Sigmoid colon (tissue), 7 donors: ENCODE measurements around the gene APEH. TPM values are rescaled to one million over a fixed set of nuclear protein-coding genes. Genes with fewer than 3 reads are reported as not detected.

Source experiments
- DNase-seq: peaks from one replicate; pipeline ENCODE4 v3.0.0-alpha.2; 2019
- H3K27ac ChIP-seq, 4 donors: fragments of 200-600 bp; sonication (generic); one replicate each; pipeline ENCODE4 v1.5.1; 2016 to 2019; ENCODE audit warnings: mild to moderate bottlenecking in 1 of 4
- H3K27me3 ChIP-seq, 3 donors: fragments of 200-600 bp; sonication (generic); one replicate each; pipeline ENCODE4 v1.5.1; 2019; ENCODE audit warnings: mild to moderate bottlenecking in 1 of 3
- H3K36me3 ChIP-seq, 4 donors: fragments of 200-600 bp; sonication (generic); one replicate each; pipeline ENCODE4 v1.5.1; 2016 to 2019
- H3K4me1 ChIP-seq, 4 donors: fragments of 200-600 bp; sonication (generic); one replicate each; pipeline ENCODE4 v1.5.1; 2017 to 2019
- H3K4me3 ChIP-seq, 4 donors: fragments of 200-600 bp; sonication (generic); one replicate each; pipeline ENCODE4 v1.5.1; 2017 to 2019; ENCODE audit warnings: mild to moderate bottlenecking in 2 of 4, moderate library complexity in 1 of 4
- H3K9me3 ChIP-seq, 4 donors: fragments of 200-600 bp in 3 of 4; sonication (generic) in 3 of 4; one replicate each; pipeline versions ENCODE4 v1.5.1 to v1.6.1; 2013 to 2019
- EP300 ChIP-seq, 4 donors: sonication (generic); formaldehyde crosslinking; IDR thresholded peaks; one replicate each; pipeline ENCODE4 v1.6.1; 2017; ENCODE audit warnings: antibody characterized with exemption in 4 of 4
- POLR2A ChIP-seq, 2 donors: fragments of 450-650 bp; IDR thresholded peaks; one replicate each; pipeline ENCODE4 v1.6.1; 2016; ENCODE audit warnings: antibody characterized with exemption in 2 of 2, mild to moderate bottlenecking in 2 of 2, moderate library complexity in 2 of 2
- POLR2AphosphoS5 ChIP-seq, 4 donors: sonication (generic); formaldehyde crosslinking; IDR thresholded peaks; one replicate each; pipeline ENCODE4 v1.6.1; 2017; ENCODE audit warnings: antibody characterized with exemption in 4 of 4
- WGBS, 2 donors: extraction: QIAGEN DNeasy Blood & Tissue Kit; methylation state at CpG; one replicate each; pipeline ENCODE4 v1.1.7; 2013; 5-methylcytosine and 5-hydroxymethylcytosine counted together
- intact Hi-C: fragments of 100-400 bp; cut with DNase I; formaldehyde crosslinking; loops from one replicate; pipeline ENCODE4 v1.15.1; 2023
- polyA plus RNA-seq, 3 donors: library from polyadenylated mRNA; stranded (reverse); fragments of 200-250 nt; gene quantifications; one replicate each; pipeline ENCODE4 v1.2.3, GENCODE V29; 2013
- total RNA-seq, 4 donors: library from RNA; depleted of rRNA; stranded (reverse); fragments of >200 nt; gene quantifications; one replicate each; pipeline ENCODE4 v1.1.0, GENCODE V29; 2016
- TF ChIP-seq, protein P1 (sequence below), 4 experiments: fragments of 450-650 bp in 3 of 4; fragments of 200-600 bp in 1 of 4; IDR thresholded peaks; one replicate each; pipeline ENCODE4 v1.5.1; 2016 to 2019; ENCODE audit warnings: antibody characterized with exemption in 4 of 4, mild to moderate bottlenecking in 3 of 4, moderate library complexity in 2 of 4
- donor health status: healthy with polysubstance abuse.
- donor health status: Bipolar disorder and iron deficiency.
- donor health status: healthy.

APEH gene
- total and polyA plus RNA-seq, 7 donors: 49.0 to 102 (median 64.8) TPM

DNA sequence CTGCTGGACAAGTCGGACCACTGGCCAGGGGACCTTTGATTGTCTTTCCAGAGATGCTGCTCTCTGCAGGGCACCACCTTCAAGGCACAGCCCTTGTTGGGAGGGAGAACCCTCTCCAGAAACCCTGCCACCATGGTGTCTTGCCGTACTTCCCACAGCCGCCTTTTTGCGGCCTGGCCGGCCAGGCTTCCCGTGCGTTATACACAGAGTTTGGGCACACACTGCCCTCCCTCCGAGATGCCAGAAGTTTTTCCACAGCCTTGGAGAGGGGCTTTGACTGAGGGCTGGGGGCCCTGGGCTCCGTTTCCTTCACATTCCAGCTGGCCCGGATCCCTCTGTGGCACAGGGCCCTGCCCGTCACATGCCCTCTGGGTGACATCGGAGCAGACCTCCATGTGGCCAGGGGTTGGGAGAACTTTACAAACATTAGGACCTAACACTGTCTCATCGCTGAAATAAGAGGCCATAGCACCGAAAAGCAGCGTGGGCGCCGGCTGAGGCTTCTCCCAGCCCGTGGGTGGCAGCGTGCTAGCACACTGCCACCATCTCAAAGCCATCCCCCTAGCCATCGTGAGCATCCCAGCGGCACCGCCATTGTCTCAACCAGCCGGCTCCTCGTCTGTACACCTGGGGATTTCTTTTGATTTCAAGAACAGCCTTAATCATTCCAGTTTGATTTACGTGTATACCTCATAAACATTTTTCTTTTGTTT, 6.3 kb upstream of the APEH start:
- H3K9me3 ChIP-seq: no peaks in the 10 kb centered on the region
- H3K36me3 ChIP-seq: no peaks in the 10 kb centered on the region
- H3K27ac ChIP-seq: no peak overlapping the region
- no peak overlapping the region for H3K4me3 ChIP-seq
- TF ChIP-seq, protein P1, sequence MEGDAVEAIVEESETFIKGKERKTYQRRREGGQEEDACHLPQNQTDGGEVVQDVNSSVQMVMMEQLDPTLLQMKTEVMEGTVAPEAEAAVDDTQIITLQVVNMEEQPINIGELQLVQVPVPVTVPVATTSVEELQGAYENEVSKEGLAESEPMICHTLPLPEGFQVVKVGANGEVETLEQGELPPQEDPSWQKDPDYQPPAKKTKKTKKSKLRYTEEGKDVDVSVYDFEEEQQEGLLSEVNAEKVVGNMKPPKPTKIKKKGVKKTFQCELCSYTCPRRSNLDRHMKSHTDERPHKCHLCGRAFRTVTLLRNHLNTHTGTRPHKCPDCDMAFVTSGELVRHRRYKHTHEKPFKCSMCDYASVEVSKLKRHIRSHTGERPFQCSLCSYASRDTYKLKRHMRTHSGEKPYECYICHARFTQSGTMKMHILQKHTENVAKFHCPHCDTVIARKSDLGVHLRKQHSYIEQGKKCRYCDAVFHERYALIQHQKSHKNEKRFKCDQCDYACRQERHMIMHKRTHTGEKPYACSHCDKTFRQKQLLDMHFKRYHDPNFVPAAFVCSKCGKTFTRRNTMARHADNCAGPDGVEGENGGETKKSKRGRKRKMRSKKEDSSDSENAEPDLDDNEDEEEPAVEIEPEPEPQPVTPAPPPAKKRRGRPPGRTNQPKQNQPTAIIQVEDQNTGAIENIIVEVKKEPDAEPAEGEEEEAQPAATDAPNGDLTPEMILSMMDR (IDR thresholded peaks at IDR 0.05): no peak
- TF ChIP-seq POLR2AphosphoS5 (IDR thresholded peaks at IDR 0.05) (no peak), EP300 (IDR thresholded peaks at IDR 0.05) (no peak), POLR2A (IDR thresholded peaks at IDR 0.05) (no peak)
- intact Hi-C loops: no loop called here
- H3K4me1 ChIP-seq: no peaks in the 10 kb centered on the region
- peaks cover 0 to 56% (median 24%) of the 10 kb centered on the region in 3 donors for H3K27me3 ChIP-seq
- WGBS, 2 donors: 64 to 80% methylated on average over 25 of the region's 25 CpGs
- no peak for DNase-seq

DNA sequence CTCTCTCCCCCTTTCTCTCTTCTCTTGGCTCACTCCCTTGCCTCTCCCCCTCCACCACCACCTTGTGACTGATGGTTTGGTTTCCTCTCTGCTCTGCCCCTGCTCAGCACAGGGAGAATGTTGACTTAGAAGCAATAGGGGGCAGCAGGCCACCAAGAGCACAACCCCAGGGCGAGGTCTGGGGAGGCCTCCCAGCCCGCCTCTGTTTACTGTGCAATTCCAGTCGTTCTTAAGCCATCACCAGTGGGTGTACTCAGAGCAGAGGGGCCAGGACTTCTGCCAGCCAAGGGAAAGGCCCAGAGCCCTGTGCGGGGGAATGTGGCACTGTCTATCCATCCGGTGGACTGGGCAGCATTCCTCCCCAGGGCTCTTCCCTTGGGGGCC, 5.7 kb upstream of the APEH start:
- Histone ChIP-seq H3K36me3 (no peaks in the 10 kb centered on the region), H3K4me1 (peaks cover 0 to 4% (median 4%) of the 10 kb centered on the region in 4 donors), H3K27ac (no peak overlapping the region), H3K9me3 (no peaks in the 10 kb centered on the region), H3K27me3 (peaks cover 0 to 50% (median 21%) of the 10 kb centered on the region in 3 donors), H3K4me3 (no peak overlapping the region)
- no peak for TF ChIP-seq POLR2AphosphoS5 (IDR thresholded peaks at IDR 0.05)
- TF ChIP-seq POLR2A (IDR thresholded peaks at IDR 0.05): no peak
- TF ChIP-seq, protein P1 (IDR thresholded peaks at IDR 0.05): no peak
- TF ChIP-seq EP300 (IDR thresholded peaks at IDR 0.05): no peak
- WGBS, 2 donors: 8 to 46% methylated on average over 5 of the region's 5 CpGs
- no peak for DNase-seq
- intact Hi-C loops: no loop called here

DNA sequence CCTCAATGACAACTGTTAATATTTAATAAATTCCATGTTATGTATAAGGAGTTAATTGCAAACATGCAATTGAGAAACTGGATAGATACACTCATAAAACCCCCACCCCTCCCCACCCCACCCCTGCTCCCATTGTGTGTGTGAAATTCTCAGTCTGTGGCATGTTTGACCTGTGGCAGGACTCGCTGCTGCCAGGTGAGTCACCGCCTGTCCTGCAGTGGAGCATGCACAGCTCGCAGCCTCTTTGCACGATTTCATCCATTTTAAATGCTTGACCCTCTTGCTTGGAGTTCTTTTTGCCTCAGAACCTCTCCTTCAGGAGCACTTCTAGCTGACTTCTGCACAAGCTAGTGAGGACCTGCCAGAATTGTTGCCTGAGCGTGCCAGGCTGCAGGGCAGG, 5.3 kb upstream of the APEH start:
- Histone ChIP-seq H3K4me1 (peaks cover 0 to 7% (median 6%) of the 10 kb centered on the region in 4 donors), H3K9me3 (no peaks in the 10 kb centered on the region), H3K36me3 (no peaks in the 10 kb centered on the region), H3K27me3 (peaks cover 0 to 46% (median 16%) of the 10 kb centered on the region in 3 donors), H3K27ac (no peak overlapping the region), H3K4me3 (no peak overlapping the region)
- TF ChIP-seq, protein P1 (IDR thresholded peaks at IDR 0.05): no peak
- TF ChIP-seq POLR2AphosphoS5 (IDR thresholded peaks at IDR 0.05) (no peak), EP300 (IDR thresholded peaks at IDR 0.05) (no peak), POLR2A (IDR thresholded peaks at IDR 0.05) (no peak)
- no peak for DNase-seq
- 20 to 67% methylated on average over 5 of the region's 5 CpGs for WGBS, 2 donors
- intact Hi-C loops: no loop called here

DNA sequence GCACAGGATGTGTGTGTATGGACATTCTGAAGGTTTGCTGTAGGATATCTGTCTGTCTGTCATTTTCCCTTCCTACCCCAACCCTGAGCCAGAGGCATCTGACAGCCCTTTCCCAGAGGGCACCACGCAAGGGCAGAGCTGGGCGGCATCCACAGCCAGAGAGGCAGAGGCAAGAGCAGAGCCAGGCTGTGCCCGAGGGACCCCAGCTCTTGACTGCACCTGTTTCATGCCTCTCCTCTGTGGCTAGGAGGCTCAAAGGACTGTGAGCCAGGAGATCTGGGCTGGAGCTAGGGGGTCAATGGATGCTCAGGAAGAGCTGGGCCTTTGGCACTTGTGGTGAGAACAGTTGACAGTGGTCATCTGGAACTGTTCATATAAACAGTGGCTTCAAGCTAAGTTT, 4.8 kb upstream of the APEH start:
- Histone ChIP-seq H3K4me3 (no peak overlapping the region), H3K4me1 (peaks cover 0 to 8% (median 6%) of the 10 kb centered on the region in 4 donors), H3K27ac (no peak overlapping the region), H3K36me3 (no peaks in the 10 kb centered on the region), H3K27me3 (peaks cover 0 to 41% (median 16%) of the 10 kb centered on the region in 3 donors), H3K9me3 (no peaks in the 10 kb centered on the region)
- no peak for TF ChIP-seq EP300 (IDR thresholded peaks at IDR 0.05)
- TF ChIP-seq, protein P1 (IDR thresholded peaks at IDR 0.05): no peak
- no peak for TF ChIP-seq POLR2A (IDR thresholded peaks at IDR 0.05)
- no peak for TF ChIP-seq POLR2AphosphoS5 (IDR thresholded peaks at IDR 0.05)
- 41 to 79% methylated on average over 3 of the region's 3 CpGs for WGBS, 2 donors
- intact Hi-C loops: no loop called here
- DNase-seq: no peak
